ENCODE measurements around the gene SSBP3. TPM values are rescaled to one million over a fixed set of nuclear protein-coding genes. Genes with fewer than 3 reads are reported as not detected.

Gene SSBP3
- total and polyA plus RNA-seq, 8 donors: 33.0 to 129 (median 112) TPM

GRCh38 chr1:54291276-54292001, 114.8 kb downstream of the SSBP3 start:
- no peak overlapping the region for H3K27ac ChIP-seq
- H3K4me3 ChIP-seq: no peak overlapping the region
- TF ChIP-seq CTCF (IDR thresholded peaks at IDR 0.05): no peak
- ATAC-seq (no peak), DNase-seq (no peak)
- no peaks in the 10 kb centered on the region for H3K27me3 ChIP-seq
- peaks cover 27 to 38% of the 10 kb centered on the region in 2 donors for H3K4me1 ChIP-seq
- no peaks in the 10 kb centered on the region for H3K9me3 ChIP-seq
- no peaks in the 10 kb centered on the region for H3K36me3 ChIP-seq
- intact Hi-C loops (cut with DNase I): no loop called here

GRCh38 chr1:54290506-54291184, 115.5 kb downstream of the SSBP3 start:
- no peak overlapping the region for H3K4me3 ChIP-seq
- no peak for TF ChIP-seq CTCF (IDR thresholded peaks at IDR 0.05)
- H3K9me3 ChIP-seq: no peaks in the 10 kb centered on the region
- ATAC-seq: peak; percentile 50
- no peaks in the 10 kb centered on the region for H3K27me3 ChIP-seq
- intact Hi-C loops (cut with DNase I): no loop called here
- DNase-seq: no peak
- no peak overlapping the region for H3K27ac ChIP-seq
- no peaks in the 10 kb centered on the region for H3K36me3 ChIP-seq
- peaks cover 28 to 40% of the 10 kb centered on the region in 2 donors for H3K4me1 ChIP-seq

GRCh38 chr1:54289712-54290233, 116.4 kb downstream of the SSBP3 start:
- intact Hi-C loops (cut with DNase I): no loop called here
- H3K27ac ChIP-seq: no peak overlapping the region

GRCh38 chr1:54287801-54288211, 118.4 kb downstream of the SSBP3 start:
- TF ChIP-seq CTCF (IDR thresholded peaks at IDR 0.05): no peak
- no peaks in the 10 kb centered on the region for H3K9me3 ChIP-seq
- no peak overlapping the region for H3K4me3 ChIP-seq
- H3K36me3 ChIP-seq: no peaks in the 10 kb centered on the region
- H3K27ac ChIP-seq: peak overlapping the region in 1 of 2 donors; percentile 33
- H3K27me3 ChIP-seq: no peaks in the 10 kb centered on the region
- ATAC-seq: no peak
- DNase-seq: no peak
- intact Hi-C loops (cut with DNase I): no loop called here
- peaks cover 28 to 49% of the 10 kb centered on the region in 2 donors for H3K4me1 ChIP-seq

More at GRCh38 chr1:54289712-54290233, 116.4 kb downstream of the SSBP3 start:
- DNase-seq (no peak), ATAC-seq (no peak)
- no peak for TF ChIP-seq CTCF (IDR thresholded peaks at IDR 0.05)
- H3K4me3 ChIP-seq: no peak overlapping the region
- H3K9me3 ChIP-seq: no peaks in the 10 kb centered on the region
- H3K36me3 ChIP-seq: no peaks in the 10 kb centered on the region
- peaks cover 28 to 40% of the 10 kb centered on the region in 2 donors for H3K4me1 ChIP-seq
- no peaks in the 10 kb centered on the region for H3K27me3 ChIP-seq

GRCh38 chr1:54287176-54287650, 119.0 kb downstream of the SSBP3 start:
- H3K27ac ChIP-seq: peak overlapping the region in 1 of 2 donors; percentile 33
- no peaks in the 10 kb centered on the region for H3K9me3 ChIP-seq
- H3K4me1 ChIP-seq: peaks cover 28 to 54% of the 10 kb centered on the region in 2 donors
- TF ChIP-seq CTCF (IDR thresholded peaks at IDR 0.05): no peak
- no peaks in the 10 kb centered on the region for H3K36me3 ChIP-seq
- no peaks in the 10 kb centered on the region for H3K27me3 ChIP-seq
- ATAC-seq (peak; percentile 80), DNase-seq (peak in 3 of 4 donors; percentile 47 to 84 (median 71))
- intact Hi-C loops (cut with DNase I): no loop called here
- H3K4me3 ChIP-seq: no peak overlapping the region
